K562 (cell line): ENCODE data around the gene MYCN. TPM values are rescaled to one million over a fixed set of nuclear protein-coding genes. Genes with fewer than 3 reads are reported as not detected.

Source experiments
- ATAC-seq: fragments of 200-7000 bp; cut with Tn5 transposase; 3 replicates; pipeline ENCODE4 v1.9.1; 2020; ENCODE audit warnings: moderate library complexity
- BruUV-seq: library from RNA; stranded (reverse); fragments of 400-500 nt; replicated peaks from 2 replicates; lab custom pipeline; 2021; lab: Mats Ljungman, UMichigan
- CTCF ChIA-PET: fragments of 300-600 bp; formaldehyde crosslinking; extraction: SDS; loops from one replicate; lab custom pipeline; 2021; ENCODE audit warnings: low intra/inter-chr PET ratio; lab: Yijun Ruan, JAX
- POLR2A ChIA-PET: fragments of 300-600, 350-650 bp; sonication (Branson Sonifier 250); formaldehyde crosslinking; extraction: SDS; loops from one replicate; lab custom pipeline; 2021; ENCODE audit warnings: antibody characterized with exemption, inconsistent platforms; lab: Yijun Ruan, JAX
- DNase-seq, 4 experiments: peaks; one replicate each; pipeline versions ENCODE4 v3.0.0 to v3.0.0-alpha.2; 2011 to 2018; ENCODE audit warnings: low spot score in 3 of 4, mixed read lengths in 3 of 4; ENCODE audit errors: extremely low read depth in 1 of 4
- FAIRE-seq: peaks from 2 replicates; lab custom pipeline; 2011; peaks lifted over from hg19 to GRCh38; lab: Jason Lieb, UNC
- H2AFZ ChIP-seq: 2 replicates; pipeline ENCODE4 v1.6.0; 2011; ENCODE audit warnings: low read depth, low read length, control low read depth, inconsistent platforms
- H3K27ac ChIP-seq: fragments of 200-600 bp; 3 replicates; pipeline ENCODE4 v1.8.0; 2011; ENCODE audit warnings: low read depth, mild to moderate bottlenecking, control low read depth, inconsistent platforms, low read length, moderate library complexity, mixed read lengths; ENCODE audit errors: extremely low read depth
- H3K27me3 ChIP-seq, 2 experiments: fragments of 300-600 bp in 1 of 2; 2 replicates in 1 of 2; 3 replicates in 1 of 2; pipeline versions ENCODE4 v1.6.0 to v1.8.0; 2011; ENCODE audit warnings: inconsistent platforms in 2 of 2, low read length in 2 of 2, mild to moderate bottlenecking in 1 of 2, mixed read lengths in 1 of 2, moderate library complexity in 1 of 2; ENCODE audit not compliant: control insufficient read depth in 2 of 2, insufficient read depth in 2 of 2
- H3K36me3 ChIP-seq: fragments of 300-600 bp; 3 replicates; pipeline ENCODE4 v1.8.0; 2011; ENCODE audit warnings: mild to moderate bottlenecking, low read length, inconsistent platforms; ENCODE audit not compliant: control insufficient read depth, insufficient read depth
- H3K4me1 ChIP-seq, 2 experiments: fragments of 200-600 bp in 1 of 2; replicated peaks in 1 of 2; 2 replicates in 1 of 2; 3 replicates in 1 of 2; pipeline versions ENCODE4 v1.5.1 to v1.8.0; 2011; ENCODE audit warnings: inconsistent platforms in 2 of 2, low read length in 2 of 2, mild to moderate bottlenecking in 1 of 2, mixed read lengths in 1 of 2, moderate library complexity in 1 of 2; ENCODE audit not compliant: control insufficient read depth in 2 of 2, insufficient read depth in 2 of 2
- H3K4me2 ChIP-seq: 2 replicates; pipeline ENCODE4 v1.6.1; 2011; ENCODE audit warnings: low read length, control low read depth, inconsistent platforms, mixed read lengths; ENCODE audit not compliant: insufficient read depth
- H3K4me3 ChIP-seq: fragments of 200-600 bp; sonication (generic), shearing (Covaris generic); 2 replicates; pipeline ENCODE4 v1.5.1; 2016; ENCODE audit warnings: control low read depth, inconsistent platforms
- H3K79me2 ChIP-seq: fragments of 200-600 bp; 3 replicates; pipeline ENCODE4 v1.8.0; 2011; ENCODE audit warnings: low read length, inconsistent platforms; ENCODE audit not compliant: control insufficient read depth, insufficient read depth
- H3K9ac ChIP-seq, 2 experiments: 2 replicates each; pipeline versions ENCODE4 v1.6.0 to v1.6.1; 2011; ENCODE audit warnings: low read depth in 2 of 2, low read length in 2 of 2, control low read depth in 1 of 2, inconsistent platforms in 1 of 2, mild to moderate bottlenecking in 1 of 2, mixed read lengths in 1 of 2; ENCODE audit not compliant: insufficient read depth in 1 of 2
- H3K9me1 ChIP-seq: one replicate; pipeline ENCODE4 v1.6.0; 2011; ENCODE audit warnings: inconsistent platforms, mild to moderate bottlenecking, low read length, moderate library complexity; ENCODE audit not compliant: control insufficient read depth, insufficient read depth
- H3K9me3 ChIP-seq: replicated peaks from 2 replicates; pipeline ENCODE4 v1.5.1; 2011; ENCODE audit warnings: low read depth, low read length, inconsistent platforms; ENCODE audit not compliant: control insufficient read depth, insufficient read depth
- H4K20me1 ChIP-seq: replicated peaks from 2 replicates; pipeline ENCODE4 v1.6.1; 2011; ENCODE audit warnings: low read length, inconsistent platforms, mixed read lengths; ENCODE audit not compliant: control insufficient read depth, insufficient read depth
- CSDE1 ChIP-seq, 2 experiments: fragments of 450-650 bp; IDR thresholded peaks; 2 replicates each; pipeline ENCODE4 v1.6.1; 2016; ENCODE audit warnings: mild to moderate bottlenecking in 1 of 2
- FOXA3 ChIP-seq, 2 experiments: fragments of 450-650 bp in 1 of 2; sonication (generic) in 1 of 2; formaldehyde crosslinking; IDR thresholded peaks in 1 of 2; conservative IDR thresholded peaks in 1 of 2; 2 replicates each; pipeline versions ENCODE4 v1.4.0 to v1.8.0; 2020 to 2022; ENCODE audit warnings: mild to moderate bottlenecking in 2 of 2, missing genetic modification reagents in 1 of 2
- HDAC3 ChIP-seq: fragments of 450-650 bp; IDR thresholded peaks from 2 replicates; pipeline ENCODE4 v1.6.1; 2018; ENCODE audit warnings: borderline replicate concordance, mild to moderate bottlenecking, moderate library complexity; ENCODE audit not compliant: partially characterized antibody
- MLLT1 ChIP-seq, 2 experiments: fragments of 450-650 bp; IDR thresholded peaks; 2 replicates each; pipeline ENCODE4 v1.6.1; 2016
- NR3C1 ChIP-seq: sonication (generic); formaldehyde crosslinking; IDR thresholded peaks from 2 replicates; pipeline ENCODE4 v1.8.1; 2022; ENCODE audit warnings: missing genetic modification reagents
- POLR2G ChIP-seq: fragments of 200-400 bp; formaldehyde crosslinking; IDR thresholded peaks from 2 replicates; pipeline ENCODE4 v1.6.1; 2017; ENCODE audit warnings: low read depth, mild to moderate bottlenecking, antibody characterized with exemption, low read length, moderate library complexity
- SRF ChIP-seq, 2 experiments: fragments of 250-450, 450-650 bp in 1 of 2; sonication (Bioruptor Pico) in 1 of 2; sonication (generic) in 1 of 2; formaldehyde crosslinking; IDR thresholded peaks; 2 replicates each; pipeline versions ENCODE4 v1.5.0 to v1.5.1; 2020 to 2022; ENCODE audit warnings: mild to moderate bottlenecking in 1 of 2, missing genetic modification reagents in 1 of 2
- STAT5A ChIP-seq: IDR thresholded peaks from 2 replicates; pipeline ENCODE4 v1.6.1; 2012; ENCODE audit warnings: low read length, inconsistent platforms, borderline replicate concordance
- TSC22D4 ChIP-seq: fragments of 450-650 bp; IDR thresholded peaks from 2 replicates; pipeline ENCODE4 v1.6.1; 2016; ENCODE audit warnings: missing genetic modification characterization, missing biosample characterization, control low read depth
- ZNF133 ChIP-seq: fragments of 250-450 bp; sonication (Bioruptor Pico); IDR thresholded peaks from 2 replicates; pipeline ENCODE4 v1.4.0; 2020; ENCODE audit warnings: mild to moderate bottlenecking
- ZNF146 ChIP-seq: IDR thresholded peaks from one replicate; pipeline ENCODE4 v1.6.1; 2018; ENCODE audit warnings: missing compliant biosample characterization; ENCODE audit not compliant: unreplicated experiment
- WGBS: fragments of 100-300 bp; shearing (Covaris generic); methylation state at CpG from one replicate; pipeline ENCODE4 v1.1.6; 2016; ENCODE audit warnings: low coverage, mixed read lengths; ENCODE audit not compliant: insufficient coverage; ENCODE audit errors: missing lambda C conversion rate; 5-methylcytosine and 5-hydroxymethylcytosine counted together
- in situ Hi-C: fragments of 300-500 bp; cut with MboI; formaldehyde crosslinking; loops from 4 replicates; pipeline ENCODE4 v1.15.0; 2018; ENCODE audit warnings: inconsistent platforms, mixed read lengths
- intact Hi-C: fragments of 100-400 bp; cut with micrococcal nuclease; formaldehyde crosslinking; loops from 2 replicates; pipeline ENCODE4 v1.14.2; 2022
- polyA plus RNA-seq, 8 experiments: library from polyadenylated mRNA; depleted of rRNA in 4 of 8; stranded (reverse) in 5 of 8; unstranded in 3 of 8; fragments of >200 nt; fragmentation: Nextera tagmentation in 2 of 8; fragmentation: Illumina TruSeq in 1 of 8; extraction: Ambion mirVana in 2 of 8; extraction: Trizol in 1 of 8; gene quantifications; 2 replicates each; pipeline versions ENCODE4 v1.2.1 to v1.2.3, GENCODE V29; 2011 to 2014; ENCODE audit warnings: inconsistent platforms in 1 of 8, missing spikeins in 1 of 8
- total RNA-seq, 7 experiments: library from RNA; depleted of rRNA in 6 of 7; stranded (reverse); fragments of >200 nt in 6 of 7; fragmentation: Illumina TruSeq in 2 of 7; extraction: Trizol in 2 of 7; gene quantifications; 2 replicates each; pipeline versions ENCODE4 v1.2.1 to v1.2.3, GENCODE V29; 2011 to 2021; ENCODE audit warnings: low replicate concordance in 1 of 7
- TF ChIP-seq, protein P1 (sequence below): sonication (generic); formaldehyde crosslinking; IDR thresholded peaks from 2 replicates; pipeline ENCODE4 v1.8.1; 2023; ENCODE audit warnings: mild to moderate bottlenecking, missing genetic modification reagents
- TF ChIP-seq, protein P2 (sequence below): fragments of 250-450 bp; sonication (Bioruptor Pico); IDR thresholded peaks from 2 replicates; pipeline ENCODE4 v1.5.0; 2021; ENCODE audit warnings: mild to moderate bottlenecking, borderline replicate concordance
- TF ChIP-seq, protein P3 (sequence below): fragments of 250-450 bp; sonication (Bioruptor Pico); IDR thresholded peaks from 2 replicates; pipeline ENCODE4 v1.8.0; 2022; ENCODE audit warnings: moderate library complexity, mild to moderate bottlenecking, inconsistent platforms

The MYCN gene
- total and polyA plus RNA-seq, 9 of the 15 experiments (the other 6 are each of a cell fraction or from before 2014, with no cell fraction given): not detected

DNA sequence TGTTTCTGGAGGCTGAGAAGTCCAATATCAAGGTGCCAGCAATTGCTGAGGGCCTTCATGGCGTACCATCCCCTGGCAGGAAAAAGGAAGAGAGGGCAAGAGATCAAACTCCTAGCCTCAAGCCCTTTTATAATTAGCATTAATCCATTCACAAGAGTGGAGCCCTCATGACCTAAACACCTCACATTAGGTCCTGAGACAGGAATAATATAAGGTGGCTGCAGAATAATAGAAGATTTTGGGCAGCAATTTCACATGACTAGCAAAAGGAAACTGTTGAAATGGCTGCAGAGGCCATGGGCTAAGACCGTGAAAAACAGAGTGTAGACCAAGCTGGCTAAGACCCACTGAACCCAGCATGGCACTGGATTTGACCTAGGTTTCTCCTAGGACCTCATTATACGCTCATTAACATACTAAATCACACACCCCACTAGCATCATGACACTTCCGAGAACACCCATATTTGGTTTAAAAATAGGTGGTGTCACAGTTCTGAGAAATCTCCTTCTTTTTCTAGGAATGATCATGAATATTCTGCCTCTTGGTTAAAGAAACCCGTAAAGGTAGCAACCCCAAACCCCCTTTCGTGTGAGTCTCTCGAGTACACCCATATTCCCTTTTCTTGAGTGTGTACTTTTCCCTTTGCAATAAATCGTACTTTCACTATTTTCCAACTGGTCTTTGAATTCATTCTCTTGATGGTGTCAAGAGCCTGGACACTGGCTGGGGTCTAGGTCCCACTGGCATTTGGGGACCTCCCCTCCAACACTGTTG lies 3.1 kb upstream of the MYCN start:
- ChIA-PET CTCF (no interaction called here), POLR2A (no interaction called here)
- H3K36me3 ChIP-seq: no peaks in the 10 kb centered on the region
- no peaks in the 10 kb centered on the region for H3K9me3 ChIP-seq
- peaks cover 3% of the 10 kb centered on the region for H3K9me1 ChIP-seq
- WGBS: under 1% methylated on average over 7 of the region's 8 CpGs
- 0 out of 2 replicates have a peak, but pooled peaks cover 4% of the 10 kb centered on the region for H4K20me1 ChIP-seq
- no TSS peak for BruUV-seq
- in situ Hi-C loops: loop anchor here (25.0 kb wide), 2 partner anchors 550 to 825 kb away; no protein-coding TSS in a partner anchor
- H3K4me3 ChIP-seq: no peak overlapping the region
- FAIRE-seq: no peak
- intact Hi-C loops: loop anchor here (5.0 kb wide), 1 partner anchor 570 kb away; no protein-coding TSS in a partner anchor
- H3K4me1 ChIP-seq: peaks cover 0 to 15% of the 10 kb centered on the region in 2 experiments; a peak in 2 of 5 replicates
- no peak overlapping the region for H3K4me2 ChIP-seq
- DNase-seq: no peak
- H3K27me3 ChIP-seq: peaks cover 7 to 28% of the 10 kb centered on the region in 2 experiments; a peak in 4 of 5 replicates
- no peaks in the 10 kb centered on the region for H3K79me2 ChIP-seq
- no peak overlapping the region for H3K9ac ChIP-seq
- no peak overlapping the region for H2AFZ ChIP-seq
- H3K27ac ChIP-seq: no peak overlapping the region
- TF ChIP-seq MLLT1 (IDR thresholded peaks at IDR 0.05) (no peak), CSDE1 (IDR thresholded peaks at IDR 0.05) (no peak), FOXA3 (CRISPR knock-in tag; conservative IDR thresholded peaks at IDR 0.05 in 1 of 2, IDR thresholded peaks at IDR 0.05 in 1 of 2) (no peak), TSC22D4 (tag) (no peak), ZNF146 (CRISPR knock-in tag) (peak; percentile 29), HDAC3 (no peak), ZNF133 (CRISPR knock-in tag) (no peak), SRF (CRISPR knock-in tag; IDR thresholded peaks at IDR 0.05) (peak in 1 of 2 experiments; percentile 72; a peak in 1 of 4 replicates), STAT5A (peak; percentile 21; the same call in 1 of the 2 replicates), NR3C1 (CRISPR knock-in tag) (no peak), POLR2G (no peak)
- TF ChIP-seq, protein P1, sequence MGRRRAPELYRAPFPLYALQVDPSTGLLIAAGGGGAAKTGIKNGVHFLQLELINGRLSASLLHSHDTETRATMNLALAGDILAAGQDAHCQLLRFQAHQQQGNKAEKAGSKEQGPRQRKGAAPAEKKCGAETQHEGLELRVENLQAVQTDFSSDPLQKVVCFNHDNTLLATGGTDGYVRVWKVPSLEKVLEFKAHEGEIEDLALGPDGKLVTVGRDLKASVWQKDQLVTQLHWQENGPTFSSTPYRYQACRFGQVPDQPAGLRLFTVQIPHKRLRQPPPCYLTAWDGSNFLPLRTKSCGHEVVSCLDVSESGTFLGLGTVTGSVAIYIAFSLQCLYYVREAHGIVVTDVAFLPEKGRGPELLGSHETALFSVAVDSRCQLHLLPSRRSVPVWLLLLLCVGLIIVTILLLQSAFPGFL (CRISPR knock-in tag): no peak
- TF ChIP-seq, protein P2, sequence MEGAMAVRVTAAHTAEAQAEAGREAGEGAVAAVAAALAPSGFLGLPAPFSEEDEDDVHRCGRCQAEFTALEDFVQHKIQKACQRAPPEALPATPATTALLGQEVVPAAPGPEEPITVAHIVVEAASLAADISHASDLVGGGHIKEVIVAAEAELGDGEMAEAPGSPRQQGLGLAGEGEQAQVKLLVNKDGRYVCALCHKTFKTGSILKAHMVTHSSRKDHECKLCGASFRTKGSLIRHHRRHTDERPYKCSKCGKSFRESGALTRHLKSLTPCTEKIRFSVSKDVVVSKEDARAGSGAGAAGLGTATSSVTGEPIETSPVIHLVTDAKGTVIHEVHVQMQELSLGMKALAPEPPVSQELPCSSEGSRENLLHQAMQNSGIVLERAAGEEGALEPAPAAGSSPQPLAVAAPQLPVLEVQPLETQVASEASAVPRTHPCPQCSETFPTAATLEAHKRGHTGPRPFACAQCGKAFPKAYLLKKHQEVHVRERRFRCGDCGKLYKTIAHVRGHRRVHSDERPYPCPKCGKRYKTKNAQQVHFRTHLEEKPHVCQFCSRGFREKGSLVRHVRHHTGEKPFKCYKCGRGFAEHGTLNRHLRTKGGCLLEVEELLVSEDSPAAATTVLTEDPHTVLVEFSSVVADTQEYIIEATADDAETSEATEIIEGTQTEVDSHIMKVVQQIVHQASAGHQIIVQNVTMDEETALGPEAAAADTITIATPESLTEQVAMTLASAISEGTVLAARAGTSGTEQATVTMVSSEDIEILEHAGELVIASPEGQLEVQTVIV (CRISPR knock-in tag): no peak
- TF ChIP-seq, protein P3, sequence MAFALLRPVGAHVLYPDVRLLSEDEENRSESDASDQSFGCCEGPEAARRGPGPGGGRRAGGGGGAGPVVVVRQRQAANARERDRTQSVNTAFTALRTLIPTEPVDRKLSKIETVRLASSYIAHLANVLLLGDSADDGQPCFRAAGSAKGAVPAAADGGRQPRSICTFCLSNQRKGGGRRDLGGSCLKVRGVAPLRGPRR (CRISPR knock-in tag): no peak
- no peak for ATAC-seq
